Uterus (tissue), 2 donors: ENCODE results near the gene DCDC2.

Experiments used
- CTCF ChIP-seq, 4 experiments: fragments of 200-600 bp in 2 of 4; fragments of 450-650 bp in 2 of 4; sonication (generic) in 2 of 4; IDR thresholded peaks; one replicate each; pipeline ENCODE4 v1.5.1; 2016 to 2019; ENCODE audit warnings: antibody characterized with exemption in 4 of 4, mild to moderate bottlenecking in 2 of 4, moderate library complexity in 1 of 4
- POLR2A ChIP-seq, 2 donors: fragments of 450-650 bp; IDR thresholded peaks; one replicate each; pipeline ENCODE4 v1.6.1; 2016; ENCODE audit warnings: antibody characterized with exemption in 2 of 2, mild to moderate bottlenecking in 1 of 2, moderate library complexity in 1 of 2

- TF ChIP-seq CTCF (IDR thresholded peaks at IDR 0.05) (no peak), POLR2A (IDR thresholded peaks at IDR 0.05) (no peak)
Measured at GRCh38 chr6:24287239-24287638, 70.6 kb downstream of the DCDC2 start.
